Gastrocnemius medialis (tissue), 4 donors: ENCODE measurements around the gene CDH4. TPM values are rescaled to one million over a fixed set of nuclear protein-coding genes. Genes with fewer than 3 reads are reported as not detected.

Experiments
- ATAC-seq, 2 donors: fragments of 150-250 bp; one replicate each; pipeline ENCODE4 v1.9.1; 2016
- DNase-seq, 2 donors: peaks; one replicate each; pipeline ENCODE4 v3.0.0-alpha.2; 2019
- H3K27ac ChIP-seq, 4 donors: fragments of 200-600 bp; sonication (generic); 1 replicate in 1 of 4; 2 replicates in 3 of 4; pipeline ENCODE4 v1.5.1; 2016 to 2018; ENCODE audit warnings: mild to moderate bottlenecking in 2 of 4, moderate library complexity in 1 of 4
- H3K27me3 ChIP-seq, 3 donors: fragments of 200-600 bp; sonication (generic) in 2 of 3; 1 replicate in 1 of 3; 2 replicates in 2 of 3; pipeline versions ENCODE4 v1.5.1 to v1.6.0; 2016 to 2019; ENCODE audit warnings: mild to moderate bottlenecking in 1 of 3, moderate library complexity in 1 of 3
- H3K36me3 ChIP-seq, 2 donors: fragments of 200-600 bp; sonication (generic) in 1 of 2; one replicate each; pipeline ENCODE4 v1.5.1; 2017 to 2018
- H3K4me1 ChIP-seq, 2 donors: fragments of 200-600 bp; sonication (generic) in 1 of 2; one replicate each; pipeline ENCODE4 v1.5.1; 2016 to 2017; ENCODE audit warnings: mild to moderate bottlenecking in 2 of 2
- H3K4me3 ChIP-seq, 4 donors: fragments of 200-600 bp; sonication (generic) in 3 of 4; 1 replicate in 1 of 4; 2 replicates in 3 of 4; pipeline ENCODE4 v1.5.1; 2016 to 2019; ENCODE audit warnings: mild to moderate bottlenecking in 2 of 4
- H3K9me3 ChIP-seq, 3 donors: fragments of 200-600 bp; sonication (generic) in 2 of 3; 1 replicate in 1 of 3; 2 replicates in 2 of 3; pipeline ENCODE4 v1.5.1; 2016 to 2019
- POLR2A ChIP-seq, 2 donors: fragments of 450-650 bp; IDR thresholded peaks; one replicate each; pipeline ENCODE4 v1.6.1; 2017; ENCODE audit warnings: antibody characterized with exemption in 2 of 2, mild to moderate bottlenecking in 2 of 2, moderate library complexity in 2 of 2
- in situ Hi-C, 4 donors: fragments of 200-750 bp; cut with MboI; loops; one replicate each; pipeline versions ENCODE4 v1.15.0 to v1.8.0; 2017; ENCODE audit warnings: low sequenced_read_pairs in 4 of 4
- intact Hi-C: fragments of 100-400 bp; cut with DNase I; formaldehyde crosslinking; loops from one replicate; pipeline ENCODE4 v1.15.1; 2023; ENCODE audit warnings: low total_unique reads
- total RNA-seq, 4 donors: library from RNA; depleted of rRNA; stranded (reverse); fragments of >200 nt; gene quantifications; one replicate each; pipeline versions ENCODE4 v1.1.0 to v1.2.3, GENCODE V29; 2016
- TF ChIP-seq, protein P1 (sequence below), 5 experiments: fragments of 450-650 bp in 3 of 5; fragments of 200-600 bp in 2 of 5; sonication (generic) in 2 of 5; IDR thresholded peaks in 4 of 5; conservative IDR thresholded peaks in 1 of 5; 1 replicate in 4 of 5; 2 replicates in 1 of 5; pipeline ENCODE4 v1.5.1; 2016 to 2019; ENCODE audit warnings: antibody characterized with exemption in 5 of 5, mild to moderate bottlenecking in 3 of 5, moderate library complexity in 3 of 5

CDH4 gene
- total RNA-seq, 4 donors from 2014 or later: 0.38 to 1.2 (median 0.86) TPM

DNA sequence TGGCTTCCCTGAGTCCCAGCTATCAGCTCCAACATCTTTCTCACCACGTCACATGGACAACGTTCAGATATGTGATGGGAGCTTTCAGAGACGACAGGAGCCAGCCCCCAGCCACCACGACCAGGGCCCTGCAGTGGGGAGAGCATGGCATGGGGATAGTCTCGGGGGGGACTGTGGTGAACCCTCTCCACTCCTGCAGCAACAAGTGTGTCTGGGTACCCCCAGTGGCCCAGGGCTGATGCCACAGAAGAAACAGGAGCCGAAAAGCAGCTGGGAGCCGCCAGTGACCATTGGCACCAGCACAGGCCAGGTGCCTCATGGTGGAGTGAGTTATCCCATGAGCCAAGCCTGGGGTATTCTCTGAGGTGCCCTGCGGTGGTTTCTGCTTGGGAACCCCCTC is 473.9 kb downstream of the CDH4 start:
- in situ Hi-C loops: no loop called here
- Histone ChIP-seq H3K4me3 (no peak overlapping the region), H3K27ac (no peak overlapping the region), H3K9me3 (no peaks in the 10 kb centered on the region), H3K4me1 (no peaks in the 10 kb centered on the region), H3K36me3 (no peaks in the 10 kb centered on the region), H3K27me3 (no peaks in the 10 kb centered on the region)
- no peak for TF ChIP-seq POLR2A (IDR thresholded peaks at IDR 0.05)
- intact Hi-C loops: no loop called here
- no peak for DNase-seq
- no peak for ATAC-seq

DNA sequence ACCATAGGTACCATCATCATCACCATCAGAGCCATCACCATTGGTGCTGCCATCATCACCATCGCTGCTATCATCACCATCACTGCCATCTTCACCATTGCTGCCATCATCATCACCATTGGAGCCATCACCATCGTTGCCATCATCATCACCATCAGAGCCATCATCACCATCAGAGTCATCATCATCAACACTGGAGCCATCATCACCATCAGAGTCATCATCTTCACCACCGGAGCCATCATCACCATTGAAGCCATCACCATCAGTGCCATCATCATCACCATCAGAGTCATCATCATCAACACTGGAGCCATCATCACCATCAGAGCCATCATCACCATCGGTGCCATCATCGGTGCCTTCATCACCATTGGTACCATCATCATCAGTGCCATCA is 474.9 kb downstream of the CDH4 start:
- TF ChIP-seq, protein P1, sequence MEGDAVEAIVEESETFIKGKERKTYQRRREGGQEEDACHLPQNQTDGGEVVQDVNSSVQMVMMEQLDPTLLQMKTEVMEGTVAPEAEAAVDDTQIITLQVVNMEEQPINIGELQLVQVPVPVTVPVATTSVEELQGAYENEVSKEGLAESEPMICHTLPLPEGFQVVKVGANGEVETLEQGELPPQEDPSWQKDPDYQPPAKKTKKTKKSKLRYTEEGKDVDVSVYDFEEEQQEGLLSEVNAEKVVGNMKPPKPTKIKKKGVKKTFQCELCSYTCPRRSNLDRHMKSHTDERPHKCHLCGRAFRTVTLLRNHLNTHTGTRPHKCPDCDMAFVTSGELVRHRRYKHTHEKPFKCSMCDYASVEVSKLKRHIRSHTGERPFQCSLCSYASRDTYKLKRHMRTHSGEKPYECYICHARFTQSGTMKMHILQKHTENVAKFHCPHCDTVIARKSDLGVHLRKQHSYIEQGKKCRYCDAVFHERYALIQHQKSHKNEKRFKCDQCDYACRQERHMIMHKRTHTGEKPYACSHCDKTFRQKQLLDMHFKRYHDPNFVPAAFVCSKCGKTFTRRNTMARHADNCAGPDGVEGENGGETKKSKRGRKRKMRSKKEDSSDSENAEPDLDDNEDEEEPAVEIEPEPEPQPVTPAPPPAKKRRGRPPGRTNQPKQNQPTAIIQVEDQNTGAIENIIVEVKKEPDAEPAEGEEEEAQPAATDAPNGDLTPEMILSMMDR (IDR thresholded peaks at IDR 0.05 in 4 of 5, conservative IDR thresholded peaks at IDR 0.05 in 1 of 5): no peak
- TF ChIP-seq POLR2A (IDR thresholded peaks at IDR 0.05): no peak
- DNase-seq (no peak), ATAC-seq (no peak)
- H3K36me3 ChIP-seq: no peaks in the 10 kb centered on the region
- H3K9me3 ChIP-seq: no peaks in the 10 kb centered on the region
- H3K27me3 ChIP-seq: no peaks in the 10 kb centered on the region
- in situ Hi-C loops (no loop called here), intact Hi-C loops (no loop called here)
- H3K4me3 ChIP-seq: no peak overlapping the region
- H3K27ac ChIP-seq: no peak overlapping the region
- H3K4me1 ChIP-seq: no peaks in the 10 kb centered on the region

DNA sequence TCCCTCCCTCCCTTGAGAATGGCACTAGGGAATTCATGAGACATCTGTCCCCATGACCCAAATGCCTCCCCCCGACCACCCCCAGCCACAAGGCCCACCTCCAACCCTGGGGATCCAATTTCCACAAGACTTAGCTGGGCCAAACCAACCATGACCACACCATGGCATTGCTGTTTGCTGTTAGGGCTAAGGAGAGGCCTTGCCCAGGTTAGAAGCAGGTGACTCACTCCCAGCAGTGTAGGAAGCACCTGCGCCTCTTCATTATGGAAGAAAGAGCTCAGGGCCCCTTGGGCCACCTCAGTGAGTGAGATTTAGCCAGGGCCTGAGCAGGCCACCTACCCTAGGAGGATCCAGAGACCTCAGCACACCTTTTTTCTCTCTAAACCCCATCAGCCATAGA is 475.7 kb downstream of the CDH4 start:
- no peak overlapping the region for H3K27ac ChIP-seq
- no peaks in the 10 kb centered on the region for H3K36me3 ChIP-seq
- no peaks in the 10 kb centered on the region for H3K27me3 ChIP-seq
- H3K4me1 ChIP-seq: no peaks in the 10 kb centered on the region
- no peaks in the 10 kb centered on the region for H3K9me3 ChIP-seq
- TF ChIP-seq, protein P1 (IDR thresholded peaks at IDR 0.05 in 4 of 5, conservative IDR thresholded peaks at IDR 0.05 in 1 of 5): no peak
- TF ChIP-seq POLR2A (IDR thresholded peaks at IDR 0.05): no peak
- DNase-seq: no peak
- ATAC-seq: no peak
- intact Hi-C loops: no loop called here
- H3K4me3 ChIP-seq: no peak overlapping the region
- in situ Hi-C loops: no loop called here

DNA sequence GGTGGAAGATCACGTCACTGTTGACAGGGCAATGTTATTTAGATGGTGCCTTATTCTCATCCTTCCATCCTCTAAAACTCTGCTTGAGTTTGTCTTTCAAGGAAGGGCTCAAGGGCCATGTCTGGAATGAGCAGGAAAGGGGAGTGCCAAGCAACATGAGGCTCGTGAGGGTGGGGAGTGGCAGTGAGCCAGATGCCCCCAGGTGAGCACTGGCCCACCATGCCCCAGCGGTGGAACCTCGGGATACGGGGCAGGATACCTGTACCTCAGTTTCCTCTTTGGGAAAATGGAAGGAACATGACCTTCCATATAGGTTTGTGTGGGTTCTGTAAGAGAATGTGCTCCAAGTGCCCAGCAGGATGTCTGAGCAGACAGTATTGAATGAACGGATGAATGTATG is 476.3 kb downstream of the CDH4 start:
- no peak for DNase-seq
- in situ Hi-C loops: no loop called here

DNA sequence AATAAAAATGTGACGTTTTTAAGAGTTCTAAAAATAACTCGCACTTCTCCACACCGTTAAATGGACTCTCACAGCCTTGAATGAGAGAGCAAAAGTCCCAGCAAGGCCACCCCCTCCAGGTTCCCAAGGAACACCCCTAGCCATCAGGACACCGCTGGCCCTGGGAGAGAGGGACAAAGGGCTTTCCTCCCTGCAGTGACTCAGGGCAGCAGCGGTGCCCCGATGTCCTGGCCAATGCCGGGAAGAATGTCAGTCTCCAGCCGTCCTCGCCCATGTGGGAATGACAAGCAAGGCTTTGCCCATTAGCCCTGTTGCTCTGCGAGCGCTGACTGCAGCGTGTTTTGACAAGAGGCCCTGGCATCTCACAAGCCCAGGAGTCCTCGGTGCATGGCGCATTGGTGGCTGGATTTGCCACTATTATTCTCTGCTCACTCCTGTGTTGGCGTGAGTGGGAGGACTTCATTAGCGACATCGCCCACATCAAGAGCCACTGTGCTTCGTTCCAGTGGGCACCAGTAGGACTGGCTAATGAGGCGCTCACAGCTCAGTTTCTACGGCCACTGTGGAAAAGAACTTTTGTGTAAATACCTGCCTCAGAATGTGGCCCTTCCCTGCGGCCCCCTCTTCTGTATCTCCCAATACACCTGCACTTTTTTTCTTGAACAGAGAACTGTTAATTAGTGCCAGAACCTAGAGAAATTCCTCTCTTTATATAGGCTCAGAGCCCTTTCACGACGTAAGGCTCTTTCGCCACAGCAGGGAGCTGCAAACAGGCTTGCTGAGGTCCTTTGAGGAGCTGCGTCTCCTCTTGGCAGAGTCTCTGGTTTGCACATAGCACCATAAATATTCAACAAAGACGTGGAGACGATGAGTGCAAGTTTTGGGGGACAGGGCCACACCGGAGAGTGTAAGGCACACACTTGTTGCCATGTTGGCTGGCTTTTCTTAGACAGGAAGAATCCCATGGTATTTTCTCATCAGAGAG is 477.0 kb downstream of the CDH4 start:
- in situ Hi-C loops (no loop called here), intact Hi-C loops (no loop called here)
- Histone ChIP-seq H3K4me1 (no peaks in the 10 kb centered on the region), H3K4me3 (no peak overlapping the region), H3K36me3 (no peaks in the 10 kb centered on the region), H3K9me3 (no peaks in the 10 kb centered on the region), H3K27ac (no peak overlapping the region), H3K27me3 (no peaks in the 10 kb centered on the region)
- ATAC-seq: no peak
- DNase-seq: no peak
- no peak for TF ChIP-seq POLR2A (IDR thresholded peaks at IDR 0.05)
- TF ChIP-seq, protein P1 (IDR thresholded peaks at IDR 0.05 in 4 of 5, conservative IDR thresholded peaks at IDR 0.05 in 1 of 5): no peak

More for the DNA sequence above, 476.3 kb downstream of the CDH4 start:
- intact Hi-C loops: no loop called here
- Histone ChIP-seq H3K9me3 (no peaks in the 10 kb centered on the region), H3K27me3 (no peaks in the 10 kb centered on the region), H3K27ac (no peak overlapping the region), H3K36me3 (no peaks in the 10 kb centered on the region), H3K4me3 (no peak overlapping the region), H3K4me1 (no peaks in the 10 kb centered on the region)
- ATAC-seq: no peak
- TF ChIP-seq POLR2A (IDR thresholded peaks at IDR 0.05): no peak
- TF ChIP-seq, protein P1 (IDR thresholded peaks at IDR 0.05 in 4 of 5, conservative IDR thresholded peaks at IDR 0.05 in 1 of 5): no peak
